ENCODE measurements around the gene DEDD.
A peak's percentile ranks its signal among the peaks of the same experiment; 100 is the strongest.

The DEDD gene, protein sequence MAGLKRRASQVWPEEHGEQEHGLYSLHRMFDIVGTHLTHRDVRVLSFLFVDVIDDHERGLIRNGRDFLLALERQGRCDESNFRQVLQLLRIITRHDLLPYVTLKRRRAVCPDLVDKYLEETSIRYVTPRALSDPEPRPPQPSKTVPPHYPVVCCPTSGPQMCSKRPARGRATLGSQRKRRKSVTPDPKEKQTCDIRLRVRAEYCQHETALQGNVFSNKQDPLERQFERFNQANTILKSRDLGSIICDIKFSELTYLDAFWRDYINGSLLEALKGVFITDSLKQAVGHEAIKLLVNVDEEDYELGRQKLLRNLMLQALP

DNA sequence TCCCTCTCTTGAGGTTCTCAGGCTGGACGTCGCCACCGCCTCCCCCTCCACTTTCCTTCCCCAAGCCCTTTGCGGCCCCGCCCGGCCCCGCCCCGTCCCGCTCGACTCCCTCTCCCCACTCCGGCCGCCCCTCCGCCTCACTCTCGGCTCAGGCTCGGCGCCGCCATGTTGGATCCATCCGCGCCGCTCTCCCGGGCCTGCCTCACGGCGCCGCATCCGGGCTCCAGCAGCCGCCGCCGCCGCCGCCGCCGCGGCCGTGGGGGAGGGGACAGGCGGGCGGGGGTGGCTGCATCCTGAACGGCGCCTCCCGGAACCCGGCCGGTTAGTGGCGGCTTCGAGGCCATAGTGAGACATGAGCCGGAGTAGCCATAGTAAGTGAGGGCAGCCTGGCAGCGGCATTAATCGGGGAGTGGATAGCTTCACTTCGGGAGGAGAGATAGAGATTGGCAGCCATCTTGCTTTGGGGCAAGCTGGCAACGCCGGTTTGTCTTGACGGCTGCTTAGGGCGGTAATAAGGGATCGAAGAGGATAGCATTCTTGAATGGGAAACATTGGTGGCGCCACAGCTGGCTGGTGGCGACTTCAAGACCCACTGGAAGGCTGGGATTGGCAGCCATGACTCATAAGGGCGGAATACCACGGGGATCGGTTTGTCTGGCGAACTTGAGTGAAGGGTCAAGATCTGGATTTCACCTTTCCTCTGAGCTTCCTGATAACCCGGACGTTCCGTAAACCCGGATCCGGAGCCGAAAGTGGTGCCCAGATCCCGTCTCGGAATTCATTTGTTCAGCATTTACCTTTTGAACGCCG, at the start of gene DEDD:
TSS of gene DEDD (minus strand) at position 258 of the 810 bp plus-strand sequence. CDS start 8,205 bp downstream, outside the sequence.
- peak; percentile 76 for DNase-seq (ENCODE audit: low read depth)

DNA sequence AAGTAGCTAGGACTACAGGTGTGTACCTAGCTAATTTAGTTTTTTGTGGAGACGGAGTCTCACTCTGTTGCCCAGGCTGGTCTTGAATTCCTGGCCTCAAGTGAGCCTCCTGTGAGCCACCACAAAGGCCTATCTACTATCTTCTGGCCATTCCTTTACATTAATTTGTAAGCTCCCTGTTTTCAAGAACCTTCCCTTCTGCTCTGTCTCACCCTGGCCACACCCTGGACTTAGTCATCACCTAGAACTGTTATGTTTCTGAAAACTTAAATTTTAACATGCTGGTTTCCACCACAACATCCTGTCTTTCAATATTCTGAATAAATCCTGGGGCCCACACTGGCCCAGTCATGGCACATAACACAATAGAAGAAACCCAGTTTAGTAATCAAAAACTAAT, 49.7 kb upstream of the DEDD start:
- peak; percentile 41 for DNase-seq (ENCODE audit: low read depth)

DNA sequence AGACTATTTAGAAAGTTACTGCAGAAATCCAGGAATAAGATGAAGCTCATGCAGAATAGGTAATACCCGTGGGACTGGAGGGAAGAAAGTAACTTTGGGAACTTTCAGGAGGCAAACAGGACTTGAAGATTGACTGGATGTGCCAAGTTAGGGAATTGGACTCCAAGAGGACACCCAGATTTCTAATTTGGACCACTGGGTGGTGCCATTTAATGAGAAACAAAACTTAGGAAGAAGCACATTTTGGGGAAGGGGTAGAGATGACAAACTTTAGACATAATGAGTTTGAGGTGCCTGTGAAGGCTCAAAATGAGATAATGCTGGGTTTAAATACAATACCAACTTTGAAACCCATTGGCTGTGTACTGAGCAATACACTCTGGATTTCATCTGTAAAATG, 48.2 kb upstream of the DEDD start:
- DNase-seq (ENCODE audit: low read depth): no peak

DNA sequence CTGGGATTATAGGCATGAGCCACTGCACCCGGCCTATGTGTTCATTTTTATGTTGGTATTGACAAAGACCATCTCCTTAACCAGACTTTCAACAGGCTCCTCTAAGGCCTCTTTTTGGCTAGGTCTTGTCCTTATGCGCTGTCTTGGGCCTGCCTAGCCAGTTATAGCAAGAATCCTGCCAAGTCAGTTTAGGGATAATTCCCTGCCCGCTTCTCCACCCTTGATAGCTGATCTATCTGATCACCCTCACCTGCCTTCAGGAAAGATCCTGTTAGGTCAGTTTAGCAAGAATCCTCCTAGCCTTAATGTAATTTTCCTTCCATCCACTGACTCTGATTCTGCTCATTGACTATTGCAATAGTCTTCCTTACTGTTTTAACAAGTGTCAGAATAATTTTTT, 47.2 kb upstream of the DEDD start:
- no peak for DNase-seq (ENCODE audit: low read depth)

DNA sequence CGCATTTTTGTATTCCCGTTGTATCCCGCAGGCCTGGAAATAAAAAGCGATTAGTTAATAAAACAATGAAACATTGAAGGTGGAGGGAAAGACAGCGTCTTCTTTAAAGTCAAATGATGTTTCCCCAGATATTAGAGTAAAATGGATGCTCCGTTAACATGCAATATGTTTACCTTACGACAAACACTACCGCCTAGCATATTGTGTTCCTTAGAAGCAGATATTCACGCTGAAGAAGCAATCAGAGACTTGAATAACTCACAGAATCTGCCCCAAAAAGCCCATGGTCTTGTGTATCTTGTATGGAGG, 45.4 kb upstream of the DEDD start:
- DNase-seq (ENCODE audit: low read depth): no peak

DNA sequence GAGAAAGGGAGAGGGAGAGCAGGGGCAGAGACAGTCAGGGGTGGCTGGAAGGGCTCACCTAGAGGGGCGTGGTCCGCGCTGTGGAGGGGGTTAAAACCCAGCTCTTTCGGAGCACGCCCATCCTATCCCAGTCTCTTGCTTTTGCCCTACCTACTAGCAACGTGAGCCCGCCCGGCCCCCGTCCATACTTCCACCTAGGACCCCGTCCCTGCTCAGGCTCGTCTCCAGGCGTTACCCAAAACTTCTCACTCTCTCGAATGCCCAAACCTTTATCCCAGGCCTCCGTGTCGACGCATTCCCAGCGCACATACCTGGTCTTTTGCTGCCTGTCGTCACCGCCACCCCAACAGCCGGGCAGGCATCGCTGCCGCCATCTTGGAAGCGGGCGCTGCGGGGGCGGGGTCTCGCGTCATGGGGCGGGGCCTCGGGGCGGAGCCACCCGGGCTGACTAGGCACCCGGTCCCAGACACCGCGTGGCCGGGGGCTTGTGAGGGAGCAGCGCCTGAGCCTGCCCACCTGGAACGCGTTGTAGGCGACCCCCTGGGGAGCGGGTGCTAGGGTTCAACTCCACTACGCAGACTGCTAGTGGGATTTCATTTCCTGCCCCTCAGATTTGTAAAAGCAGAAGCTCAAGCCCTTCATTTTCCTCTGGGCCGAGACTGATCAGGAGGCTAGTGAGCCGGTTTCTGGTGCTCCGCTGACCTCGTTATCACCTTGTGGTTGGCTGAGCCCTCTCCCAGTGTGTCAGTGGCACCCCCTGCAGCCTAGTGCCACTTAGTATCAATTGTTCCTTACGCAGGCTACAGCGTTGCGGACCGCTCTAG, 44.9 kb upstream of the DEDD start, which contains the start of gene B4GALT3:
TSS of gene B4GALT3 (minus strand) at position 396 of the 824 bp plus-strand sequence. CDS start 1,447 bp downstream, outside the sequence.
- peak; percentile 93 for DNase-seq (ENCODE audit: low read depth)

DNA sequence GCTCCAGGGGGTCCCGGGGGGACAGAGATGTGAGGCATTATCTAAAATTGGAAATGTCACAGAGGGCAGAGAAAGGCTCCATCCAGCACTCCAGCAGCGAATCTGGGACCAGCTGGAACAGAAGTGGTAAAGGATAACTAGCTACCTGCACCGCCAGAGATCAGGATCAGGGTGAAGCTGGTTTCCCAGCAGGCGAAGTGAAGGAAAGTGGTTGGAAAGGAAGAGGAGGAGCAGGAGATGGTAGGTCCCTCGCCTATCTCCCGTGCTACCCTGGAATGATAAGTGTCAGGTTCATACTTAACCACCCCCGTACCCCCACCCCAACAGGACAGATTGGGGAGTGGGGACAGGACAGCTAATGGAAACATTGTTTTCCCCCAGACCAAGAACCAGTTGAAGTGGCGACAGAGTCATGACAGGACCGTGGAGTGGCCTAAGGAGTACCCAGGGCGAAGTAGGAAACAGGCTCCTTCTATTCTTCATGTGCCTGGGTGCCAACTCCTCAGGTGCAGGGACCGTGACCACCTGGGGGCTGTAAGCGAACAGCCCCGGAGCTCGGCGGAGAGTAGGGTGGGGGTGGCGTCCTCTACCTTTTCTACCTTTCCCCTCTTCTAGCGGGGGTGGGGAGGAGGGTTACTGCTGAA, 44.1 kb upstream of the DEDD start:
- DNase-seq (ENCODE audit: low read depth): no peak

DNA sequence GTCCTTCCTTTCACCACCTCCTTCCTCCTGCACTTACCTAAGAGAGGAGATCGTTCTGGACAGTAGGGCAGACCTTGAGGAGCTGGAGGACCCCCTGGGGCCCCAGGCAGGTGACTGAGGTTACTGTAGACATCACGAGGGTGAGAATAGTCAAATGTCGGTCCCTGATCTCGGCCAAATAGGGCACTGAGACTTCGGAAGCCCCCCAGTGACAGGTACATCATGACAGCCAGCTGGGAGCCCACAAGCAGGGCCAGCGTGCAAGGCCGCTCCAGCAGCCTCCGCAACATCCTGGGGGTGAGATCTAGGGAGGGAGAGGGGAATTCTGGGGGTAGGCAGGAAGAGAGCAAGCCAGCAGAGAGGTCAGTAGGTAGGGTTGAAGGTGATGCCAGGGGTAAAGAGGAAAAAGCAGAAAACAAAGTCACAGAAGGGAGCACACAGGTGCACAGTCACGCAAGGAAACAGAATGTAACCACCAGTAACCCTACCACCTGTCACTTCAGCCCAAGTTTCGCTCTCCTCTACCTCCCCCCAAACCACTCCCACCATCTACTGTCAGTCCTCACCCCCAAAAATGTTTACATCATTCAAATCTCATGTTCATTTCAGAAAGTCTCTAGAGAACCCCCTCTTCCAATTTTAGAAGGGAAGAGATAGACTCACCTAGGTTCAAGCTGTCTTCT, 43.4 kb upstream of the DEDD start:
- DNase-seq (ENCODE audit: low read depth): no peak

DNA sequence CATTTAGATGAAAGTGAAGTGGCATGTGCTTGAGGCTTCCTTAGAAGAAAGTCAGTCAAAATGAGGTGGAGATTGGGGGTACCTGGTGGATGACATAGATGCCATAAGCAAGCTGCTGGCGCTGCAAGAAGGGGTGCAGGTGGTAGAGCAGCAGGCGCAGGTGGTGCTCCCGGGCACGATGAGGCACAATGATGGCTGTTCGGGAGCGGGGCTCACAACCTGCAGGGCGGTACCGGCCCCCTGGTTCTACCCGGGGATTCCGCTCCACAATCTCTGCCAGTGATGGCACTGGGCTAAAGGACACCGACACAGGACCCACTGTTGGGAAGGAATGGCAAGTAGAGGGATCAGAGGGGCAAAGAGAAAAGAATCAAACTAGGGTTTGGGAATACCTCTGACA, 42.4 kb upstream of the DEDD start:
- no peak for DNase-seq (ENCODE audit: low read depth)

DNA sequence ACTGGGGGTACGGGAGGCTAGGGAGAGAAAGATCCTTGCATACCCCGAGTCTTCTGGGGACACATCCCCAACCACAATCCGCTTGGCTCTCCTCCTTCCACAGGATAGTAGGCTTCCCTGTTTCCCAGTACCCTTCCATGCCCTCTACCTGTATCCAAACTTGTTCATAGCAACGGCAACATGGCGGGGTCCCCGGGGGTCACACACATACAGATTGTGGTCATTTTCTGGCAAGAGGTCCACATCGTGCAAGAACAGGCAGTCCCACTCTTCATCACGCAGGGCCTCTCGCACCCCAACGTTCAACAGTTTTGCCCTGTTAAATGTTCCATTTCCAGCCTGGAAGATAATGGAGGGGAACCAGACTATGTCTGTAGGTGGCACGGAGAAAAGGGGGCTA, 41.2 kb upstream of the DEDD start:
- no peak for DNase-seq (ENCODE audit: low read depth)

DNA sequence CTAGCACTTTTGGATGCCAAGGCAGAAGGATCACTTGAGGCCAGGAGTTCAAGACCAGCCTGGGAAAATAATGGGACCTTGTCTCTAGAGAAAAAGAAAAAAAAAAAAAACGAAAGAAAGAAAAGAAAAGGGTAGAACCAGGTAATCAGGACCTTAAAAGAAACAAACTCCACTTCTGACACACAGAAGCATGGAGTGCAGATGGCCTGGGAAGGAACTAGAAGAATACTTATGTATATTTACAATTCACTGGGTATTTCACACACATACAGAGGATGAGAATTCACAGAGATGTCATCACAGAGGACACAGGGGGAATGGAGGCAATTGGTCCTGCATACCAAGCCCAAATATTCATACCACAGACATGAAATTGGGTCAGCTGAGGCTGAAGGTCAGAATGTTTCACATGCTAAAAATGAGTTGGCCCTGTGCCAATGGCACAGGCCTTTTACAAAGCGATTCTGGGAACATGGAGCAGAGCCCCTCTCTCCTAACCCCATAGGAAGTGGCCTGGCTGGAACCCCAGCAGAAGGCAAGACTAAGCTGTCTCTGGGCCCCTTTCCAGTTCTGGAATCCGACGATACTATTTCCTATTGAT, 40.4 kb upstream of the DEDD start:
- DNase-seq (ENCODE audit: low read depth): no peak

DNA sequence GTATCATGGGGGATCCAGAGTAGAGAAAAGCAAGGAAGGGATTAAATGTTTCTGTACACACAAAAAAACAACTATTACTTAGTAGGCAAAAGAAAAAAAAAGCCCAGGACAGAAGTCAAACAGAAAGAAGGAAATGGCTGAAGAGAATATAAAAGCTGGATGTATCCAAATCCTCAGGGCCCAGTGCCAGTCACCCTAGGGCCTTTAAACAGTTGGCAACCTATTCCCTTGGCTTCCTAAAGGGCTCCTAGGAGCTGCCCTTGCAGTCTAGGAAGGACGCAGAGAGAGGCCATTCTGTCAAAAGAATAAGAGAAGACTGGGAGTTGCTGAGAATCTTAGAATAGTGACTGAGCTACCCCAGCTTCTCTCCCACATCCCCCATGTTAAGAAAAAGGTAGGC, 39.9 kb upstream of the DEDD start:
- DNase-seq (ENCODE audit: low read depth): no peak

DNA sequence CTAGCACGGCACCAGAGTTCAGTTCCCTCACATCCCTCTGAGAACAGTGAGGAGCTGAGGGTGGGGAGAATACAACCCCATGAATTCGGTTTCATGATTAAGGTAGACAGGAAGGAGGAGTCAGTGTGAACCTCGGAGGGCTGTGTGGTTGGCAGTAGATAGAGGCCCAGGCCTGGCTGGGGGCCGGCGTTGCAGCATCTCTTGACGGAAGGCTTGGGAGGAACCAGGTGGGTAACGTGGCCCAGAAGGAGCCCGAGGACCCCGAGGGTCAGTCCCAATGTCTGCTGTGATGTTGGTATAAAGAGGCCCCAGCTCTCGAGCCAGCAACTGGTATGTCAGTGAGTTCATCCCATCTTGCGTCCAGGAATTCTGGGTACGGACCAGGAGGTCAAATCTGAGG, 39.2 kb upstream of the DEDD start:
- no peak for DNase-seq (ENCODE audit: low read depth)

DNA sequence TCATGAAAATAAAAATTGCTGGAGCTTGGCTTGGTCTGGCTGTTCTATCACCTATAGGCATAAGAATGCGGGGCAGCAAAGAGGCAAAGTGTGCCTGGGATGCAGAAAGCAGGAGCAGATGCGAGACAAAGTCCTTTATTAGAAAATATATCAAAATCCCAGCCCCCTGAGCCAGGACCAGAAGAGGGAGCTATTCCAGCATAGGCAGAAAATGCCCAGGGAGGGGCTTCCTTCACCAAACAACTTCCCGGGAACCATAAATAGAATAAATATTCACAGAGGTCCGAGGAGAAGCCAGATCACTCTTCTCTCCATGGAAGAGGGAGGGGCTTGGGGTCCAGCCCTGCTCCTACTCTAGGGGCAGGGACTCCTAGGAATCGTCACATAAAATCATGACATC, 38.7 kb upstream of the DEDD start:
- no peak for DNase-seq (ENCODE audit: low read depth)

DNA sequence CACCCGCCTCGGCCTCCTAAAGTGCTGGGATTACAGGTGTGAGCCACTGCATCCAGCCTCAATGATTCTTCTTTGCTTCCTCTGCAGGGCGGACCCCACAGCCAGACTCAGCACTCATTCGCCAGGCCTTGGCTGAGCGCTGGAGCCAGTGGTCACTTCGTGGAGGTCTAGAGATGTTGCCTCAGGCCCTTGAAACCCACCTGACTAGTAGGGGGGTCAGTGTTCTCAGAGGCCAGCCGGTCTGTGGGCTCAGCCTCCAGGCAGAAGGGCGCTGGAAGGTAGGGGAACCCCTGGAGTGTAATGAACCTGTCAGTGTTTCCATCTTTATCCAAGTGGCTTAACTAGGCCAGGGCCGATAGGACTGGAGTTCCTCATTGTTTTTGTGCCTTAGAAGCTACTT, 36.4 kb upstream of the DEDD start:
- no peak for DNase-seq (ENCODE audit: low read depth)

DNA sequence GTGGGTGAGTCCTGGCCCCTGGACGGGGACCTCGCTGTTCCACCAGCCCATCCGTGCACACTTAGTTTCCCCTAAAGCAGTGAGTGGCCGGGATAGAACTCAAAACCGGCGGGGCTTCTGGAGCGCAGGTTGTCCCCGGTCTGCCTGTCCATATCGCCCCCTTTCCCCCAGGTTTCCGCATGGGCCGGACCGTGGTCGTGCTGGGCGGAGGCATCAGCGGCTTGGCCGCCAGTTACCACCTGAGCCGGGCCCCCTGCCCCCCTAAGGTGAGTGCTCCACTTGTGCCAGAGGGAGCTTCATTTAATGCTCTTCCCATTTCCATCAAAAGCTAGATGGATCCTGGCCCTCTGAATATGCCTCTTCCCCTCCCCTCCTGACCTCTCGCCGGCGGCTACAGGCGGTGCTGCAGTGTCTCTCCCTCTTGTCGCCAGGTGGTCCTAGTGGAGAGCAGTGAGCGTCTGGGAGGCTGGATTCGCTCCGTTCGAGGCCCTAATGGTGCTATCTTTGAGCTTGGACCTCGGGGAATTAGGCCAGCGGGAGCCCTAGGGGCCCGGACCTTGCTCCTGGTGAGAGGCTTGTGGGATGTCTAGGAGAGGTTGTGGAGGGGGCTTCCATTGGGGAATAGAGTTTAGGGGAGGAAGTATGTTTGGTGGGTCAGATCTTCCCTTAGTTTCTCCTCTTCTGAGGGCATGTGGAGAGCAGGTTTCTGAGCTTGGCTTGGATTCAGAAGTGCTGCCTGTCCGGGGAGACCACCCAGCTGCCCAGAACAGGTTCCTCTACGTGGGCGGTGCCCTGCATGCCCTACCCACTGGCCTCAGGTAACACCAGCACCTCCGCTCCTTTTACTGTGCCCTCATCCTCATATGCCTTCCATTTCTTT, 34.4 kb upstream of the DEDD start:
- DNase-seq (ENCODE audit: low read depth): no peak

DNA sequence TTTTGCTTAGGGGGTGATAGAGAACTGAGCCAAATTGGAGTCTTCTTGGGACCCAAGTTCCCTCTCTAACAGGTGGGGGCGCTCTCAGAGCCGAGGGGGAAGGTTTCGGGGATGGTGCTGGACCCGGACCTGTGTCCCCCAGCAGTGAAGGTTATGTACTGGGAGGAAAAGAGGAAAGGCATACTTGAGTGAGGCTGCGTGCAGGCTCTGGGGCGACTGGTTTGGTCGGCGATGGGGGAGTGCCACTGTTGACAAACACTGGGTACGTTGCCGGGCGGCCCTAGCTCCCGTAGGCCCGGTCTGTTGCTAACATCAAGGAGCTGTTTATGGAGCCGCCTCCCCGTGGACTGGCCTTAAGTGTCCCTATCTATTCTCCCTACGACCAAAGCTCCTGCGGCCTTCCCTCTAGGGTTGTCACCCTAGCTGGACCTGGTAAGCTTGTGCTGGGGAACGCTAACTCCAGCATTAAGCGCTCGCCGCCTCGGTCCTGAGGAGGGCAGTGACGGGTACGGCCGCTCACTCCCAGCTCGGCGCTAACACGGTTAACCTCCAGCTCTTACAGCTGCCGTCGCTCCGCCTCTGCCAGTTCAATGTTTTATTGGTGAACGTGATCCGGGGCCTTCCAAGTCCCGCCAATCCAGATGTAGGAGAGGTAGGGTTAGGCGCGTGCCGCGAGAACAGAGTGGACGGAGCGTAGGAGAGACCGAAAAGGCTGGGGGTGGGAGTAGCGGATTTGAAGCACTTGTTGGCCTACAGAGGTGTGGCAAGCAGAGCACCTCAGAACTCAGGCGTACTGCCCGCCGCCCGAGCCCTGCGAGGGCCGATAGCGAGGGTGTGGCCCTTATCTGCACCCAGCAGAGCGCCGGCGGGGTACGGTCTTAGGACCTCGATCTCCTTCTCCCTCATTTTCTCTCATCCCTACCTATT, 33.5 kb upstream of the DEDD start, which contains the start of gene PPOX:
TSS of gene PPOX (plus strand) at position 685 of the 927 bp plus-strand sequence. CDS start 422 bp downstream, outside the sequence.
- peak; percentile 83 for DNase-seq (ENCODE audit: low read depth)

DNA sequence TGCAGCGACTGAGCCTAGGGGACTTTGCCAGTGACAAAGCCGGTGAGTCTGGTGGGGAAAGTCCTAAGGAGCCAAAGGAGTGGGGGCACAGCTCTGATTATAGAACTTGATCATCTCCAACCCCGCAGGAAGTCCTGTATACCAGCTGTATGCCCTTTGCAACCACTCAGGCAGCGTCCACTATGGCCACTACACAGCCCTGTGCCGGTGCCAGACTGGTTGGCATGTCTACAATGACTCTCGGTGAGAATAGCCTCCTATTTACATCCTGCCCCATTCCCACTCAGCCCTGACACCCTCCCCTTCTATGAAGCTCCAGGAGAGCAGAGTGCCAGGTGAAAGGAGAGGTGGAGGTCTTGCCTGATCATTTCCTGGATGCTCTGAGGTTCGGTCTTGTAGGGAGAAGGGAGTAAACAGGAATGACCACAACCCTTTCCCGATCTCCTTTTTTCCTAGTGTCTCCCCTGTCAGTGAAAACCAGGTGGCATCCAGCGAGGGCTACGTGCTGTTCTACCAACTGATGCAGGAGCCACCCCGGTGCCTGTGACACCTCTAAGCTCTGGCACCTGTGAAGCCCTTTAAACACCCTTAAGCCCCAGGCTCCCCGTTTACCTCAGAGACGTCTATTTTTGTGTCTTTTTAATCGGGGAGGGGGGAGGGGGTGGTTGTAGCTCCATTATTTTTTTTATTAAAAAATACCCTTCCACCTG, 32.6 kb upstream of the DEDD start:
- no peak for DNase-seq (ENCODE audit: low read depth)

Data from activated T-cell treated with anti-CD3 and anti-CD28 coated beads for 1 hour (primary cell).